CD8-positive, alpha-beta memory T cell (primary cell): ENCODE measurements around the gene GIPR. TPM values are rescaled to one million over a fixed set of nuclear protein-coding genes. Genes with fewer than 3 reads are reported as not detected.
"Not testable (repeated sequence)": the region's sequence is repeated elsewhere in the genome, so short reads cannot be mapped to it uniquely, and the experiment has no call there.

ENCODE experiments used
- CTCF ChIA-PET: fragments of 350-600 bp; sonication (Branson Sonifier 250); formaldehyde crosslinking; loops from one replicate; lab custom pipeline; 2021; ENCODE audit warnings: antibody characterized with exemption; lab: Charles Lee
- POLR2A ChIA-PET: fragments of 350-600 bp; sonication (Branson Sonifier 250); formaldehyde crosslinking; loops from one replicate; lab custom pipeline; 2021; ENCODE audit warnings: antibody characterized with exemption; lab: Charles Lee
- DNase-seq, 5 donors: peaks; one replicate each; pipeline versions ENCODE4 v3.0.0 to v3.0.0-alpha.2; 2020 to 2022; ENCODE audit warnings: mixed read lengths in 1 of 5
- H3K27ac ChIP-seq: one replicate; pipeline ENCODE4 v1.7.0; 2013; ENCODE audit warnings: low read depth, mild to moderate bottlenecking, low read length, moderate library complexity
- H3K27me3 ChIP-seq: 2 replicates; pipeline ENCODE4 v1.7.0; 2013; ENCODE audit warnings: low read length, mild to moderate bottlenecking; ENCODE audit not compliant: insufficient read depth, poor library complexity, severe bottlenecking
- H3K36me3 ChIP-seq: 2 replicates; pipeline ENCODE4 v1.7.0; 2013; ENCODE audit warnings: mild to moderate bottlenecking, low read length, moderate library complexity; ENCODE audit not compliant: insufficient read depth
- H3K4me1 ChIP-seq: 2 replicates; pipeline ENCODE4 v1.7.0; 2013; ENCODE audit warnings: mild to moderate bottlenecking, low read length, moderate library complexity; ENCODE audit not compliant: insufficient read depth
- H3K4me3 ChIP-seq: 2 replicates; pipeline ENCODE4 v1.7.0; 2013; ENCODE audit warnings: mild to moderate bottlenecking, low read length
- H3K9me3 ChIP-seq: 2 replicates; pipeline ENCODE4 v1.7.0; 2013; ENCODE audit warnings: mild to moderate bottlenecking, low read length
- H3K27ac Mint-ChIP-seq, 8 donors: one replicate each; pipeline ENCODE4 v1.8.0; 2020 to 2021; ENCODE audit warnings: mixed read lengths in 8 of 8, mild to moderate bottlenecking in 6 of 8, inconsistent platforms in 3 of 8, moderate library complexity in 3 of 8
- H3K27me3 Mint-ChIP-seq, 2 donors: one replicate each; pipeline ENCODE4 v1.8.0; 2020 to 2021; ENCODE audit warnings: mixed read lengths in 2 of 2, mild to moderate bottlenecking in 1 of 2, moderate library complexity in 1 of 2
- H3K36me3 Mint-ChIP-seq, 3 donors: one replicate each; pipeline ENCODE4 v1.8.0; 2020 to 2021; ENCODE audit warnings: mixed read lengths in 3 of 3, inconsistent platforms in 1 of 3, mild to moderate bottlenecking in 1 of 3
- H3K4me1 Mint-ChIP-seq, 3 donors: one replicate each; pipeline ENCODE4 v1.8.0; 2020 to 2021; ENCODE audit warnings: mixed read lengths in 3 of 3, inconsistent platforms in 1 of 3, mild to moderate bottlenecking in 1 of 3
- H3K4me3 Mint-ChIP-seq, 7 donors: one replicate each; pipeline ENCODE4 v1.8.0; 2020 to 2021; ENCODE audit warnings: mixed read lengths in 7 of 7, mild to moderate bottlenecking in 6 of 7, moderate library complexity in 4 of 7, inconsistent platforms in 2 of 7
- H3K9me3 Mint-ChIP-seq, 5 donors: one replicate each; pipeline ENCODE4 v1.8.0; 2020 to 2022; ENCODE audit warnings: mixed read lengths in 5 of 5, mild to moderate bottlenecking in 3 of 5, moderate library complexity in 2 of 5, inconsistent platforms in 1 of 5
- polyA plus RNA-seq: library from polyadenylated mRNA; unstranded; fragments of 300-500 nt; fragmentation: Illumina TruSeq; gene quantifications from one replicate; pipeline ENCODE4 v1.2.3, GENCODE V29; 2021
- total RNA-seq, 2 experiments: library from RNA; stranded (reverse); gene quantifications; one replicate each; pipeline ENCODE4 v1.2.3, GENCODE V29; 2021

Gene GIPR, protein sequence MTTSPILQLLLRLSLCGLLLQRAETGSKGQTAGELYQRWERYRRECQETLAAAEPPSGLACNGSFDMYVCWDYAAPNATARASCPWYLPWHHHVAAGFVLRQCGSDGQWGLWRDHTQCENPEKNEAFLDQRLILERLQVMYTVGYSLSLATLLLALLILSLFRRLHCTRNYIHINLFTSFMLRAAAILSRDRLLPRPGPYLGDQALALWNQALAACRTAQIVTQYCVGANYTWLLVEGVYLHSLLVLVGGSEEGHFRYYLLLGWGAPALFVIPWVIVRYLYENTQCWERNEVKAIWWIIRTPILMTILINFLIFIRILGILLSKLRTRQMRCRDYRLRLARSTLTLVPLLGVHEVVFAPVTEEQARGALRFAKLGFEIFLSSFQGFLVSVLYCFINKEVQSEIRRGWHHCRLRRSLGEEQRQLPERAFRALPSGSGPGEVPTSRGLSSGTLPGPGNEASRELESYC
- total RNA-seq (1 to 10 TPM; 1.7 to 1.9 TPM), polyA plus RNA-seq (0.21 TPM)

DNA sequence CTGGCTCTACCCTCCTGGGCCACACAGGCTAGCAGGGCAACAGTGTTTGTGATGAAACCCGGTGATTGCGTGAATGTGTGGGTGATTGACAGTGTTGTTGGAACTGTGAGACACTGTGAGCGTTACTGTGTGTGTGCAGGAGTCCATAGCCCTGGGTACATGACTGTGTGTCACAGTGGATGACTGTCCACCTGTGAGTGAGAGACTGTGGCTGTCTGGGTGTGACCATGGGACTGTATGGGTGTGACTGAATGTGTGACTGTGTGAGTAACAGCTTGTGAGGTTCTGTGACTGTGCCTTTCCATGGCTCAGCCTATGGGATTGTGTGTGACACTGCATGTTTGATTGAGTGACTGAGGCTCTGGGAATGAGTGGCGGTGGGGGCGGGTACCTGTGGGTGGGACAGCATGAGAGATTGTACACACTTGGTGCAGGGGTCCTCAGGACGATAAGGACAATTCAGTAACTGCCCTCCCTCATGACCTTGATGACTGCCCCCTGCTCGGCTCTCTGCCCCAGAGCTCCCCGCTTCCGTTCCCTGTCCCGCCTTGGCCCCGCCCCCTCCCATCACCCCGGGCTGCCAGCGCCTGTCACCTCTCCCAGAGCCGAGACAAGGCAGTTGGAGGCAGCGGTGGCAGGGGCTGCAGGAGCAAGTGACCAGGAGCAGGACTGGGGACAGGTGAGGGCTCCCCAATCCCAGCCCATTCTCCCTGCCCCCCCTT lies at the start of gene GIPR:
GIPR (plus strand) TSS at position 602 of the 722 bp plus-strand sequence. CDS start 1,300 bp downstream, outside the sequence.
- H3K27me3 Mint-ChIP-seq: peaks cover 9 to 11% of the 10 kb centered on the region in 2 donors
- POLR2A ChIA-PET: interaction anchor here (1.0 kb wide), 1 partner anchor 22 kb away, joined by 4 read pairs; no protein-coding TSS in a partner anchor
- Histone ChIP-seq H3K4me3 (peak within 1 kb of the TSS; percentile 91), H3K27ac (peak within 1 kb of the TSS; percentile 86), H3K4me1 (peaks cover 20% of the 10 kb centered on the region), H3K27me3 (no peaks in the 10 kb centered on the region), H3K36me3 (no peaks in the 10 kb centered on the region), H3K9me3 (no peaks in the 10 kb centered on the region)
- H3K4me1 Mint-ChIP-seq: peaks cover 24 to 39% (median 27%) of the 10 kb centered on the region in 3 donors
- DNase-seq: peak in 4 of 5 donors; percentile 28 to 74 (median 58)
- H3K36me3 Mint-ChIP-seq: peaks cover 0 to 6% (median 3%) of the 10 kb centered on the region in 3 donors
- peak within 1 kb of the TSS; percentile 87 to 96 (median 92) for H3K4me3 Mint-ChIP-seq
- CTCF ChIA-PET: interaction anchor here (1.3 to 2.1 kb wide), 3 partner anchors 9 to 26 kb away, joined by 3 to 7 read pairs (median 7); partner anchors contain the start of gene QPCTL
- peak within 1 kb of the TSS; percentile 66 to 97 (median 91) for H3K27ac Mint-ChIP-seq
- H3K9me3 Mint-ChIP-seq: no peaks in the 10 kb centered on the region

- ChIA-PET CTCF (no interaction called here), POLR2A (no interaction called here)
- no peaks in the 10 kb centered on the region for H3K27me3 ChIP-seq
- Mint-ChIP-seq H3K9me3 (no peaks in the 10 kb centered on the region), H3K36me3 (peaks cover 0 to 71% (median 17%) of the 10 kb centered on the region in 3 donors), H3K4me1 (peaks cover 2 to 5% (median 3%) of the 10 kb centered on the region in 3 donors), H3K27ac (peak overlapping the region in 1 of 8 donors; percentile 77), H3K27me3 (no peaks in the 10 kb centered on the region), H3K4me3 (no peak overlapping the region)
- no peak overlapping the region for H3K27ac ChIP-seq
- H3K36me3 ChIP-seq: peaks cover 6% of the 10 kb centered on the region
- no peak for DNase-seq
- no peaks in the 10 kb centered on the region for H3K9me3 ChIP-seq
- H3K4me1 ChIP-seq: no peaks in the 10 kb centered on the region
- H3K4me3 ChIP-seq: no peak overlapping the region
Measured at GRCh38 chr19:45621389-45621788, 46.6 kb upstream of the GIPR start.

DNA sequence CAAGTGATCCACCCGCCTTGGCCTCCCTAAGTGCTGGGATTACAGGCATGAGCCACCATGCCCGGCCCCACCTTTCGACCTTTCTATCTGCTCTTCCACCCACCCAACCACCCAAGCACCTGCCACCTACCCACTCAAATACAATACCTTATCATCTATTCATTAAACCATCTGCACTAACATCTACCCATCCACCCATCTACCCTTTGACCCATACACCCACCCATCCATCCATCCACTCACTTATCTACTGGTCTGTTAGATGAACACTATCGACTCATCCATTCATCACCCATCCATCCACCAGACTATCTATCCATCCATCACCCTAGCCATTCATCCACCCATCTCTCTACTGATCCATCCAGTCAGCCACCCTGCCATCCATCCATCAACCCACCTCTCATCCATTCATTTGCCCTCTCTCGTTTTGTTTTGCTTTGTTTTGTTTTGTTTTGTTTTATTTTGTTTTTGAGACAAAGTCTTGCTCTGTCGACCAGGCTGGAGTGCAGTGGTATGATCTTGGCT lies 46.0 kb upstream of the GIPR start:
- ChIA-PET CTCF (no interaction called here), POLR2A (no interaction called here)
- no peak for DNase-seq
- Histone ChIP-seq H3K9me3 (no peaks in the 10 kb centered on the region), H3K36me3 (peaks cover 10% of the 10 kb centered on the region), H3K27me3 (no peaks in the 10 kb centered on the region), H3K4me3 (no peak overlapping the region), H3K4me1 (no peaks in the 10 kb centered on the region), H3K27ac (no peak overlapping the region)
- Mint-ChIP-seq H3K27me3 (no peaks in the 10 kb centered on the region), H3K27ac (peak overlapping the region in 5 of 8 donors; percentile 20 to 77 (median 23)), H3K4me3 (no peak overlapping the region), H3K36me3 (peaks cover 0 to 70% (median 17%) of the 10 kb centered on the region in 3 donors), H3K9me3 (no peaks in the 10 kb centered on the region), H3K4me1 (peaks cover 0 to 5% (median 2%) of the 10 kb centered on the region in 3 donors)

GRCh38 chr19:45623984-45624383 lies 44.0 kb upstream of the GIPR start:
- peaks cover 0 to 5% (median 2%) of the 10 kb centered on the region in 3 donors for H3K4me1 Mint-ChIP-seq
- ChIA-PET CTCF (interaction anchor here (1.0 kb wide), 1 partner anchor 18 kb away, joined by 4 read pairs; no protein-coding TSS in a partner anchor), POLR2A (no interaction called here)
- Histone ChIP-seq H3K9me3 (no peaks in the 10 kb centered on the region), H3K4me3 (no peak overlapping the region), H3K4me1 (no peaks in the 10 kb centered on the region), H3K36me3 (peaks cover 14% of the 10 kb centered on the region), H3K27me3 (no peaks in the 10 kb centered on the region), H3K27ac (no peak overlapping the region)
- H3K9me3 Mint-ChIP-seq: no peaks in the 10 kb centered on the region
- H3K27ac Mint-ChIP-seq: peak overlapping the region in 2 of 8 donors; percentile 2 to 57
- H3K4me3 Mint-ChIP-seq: no peak overlapping the region
- H3K36me3 Mint-ChIP-seq: peaks cover 0 to 67% (median 16%) of the 10 kb centered on the region in 3 donors
- no peak for DNase-seq
- no peaks in the 10 kb centered on the region for H3K27me3 Mint-ChIP-seq

DNA sequence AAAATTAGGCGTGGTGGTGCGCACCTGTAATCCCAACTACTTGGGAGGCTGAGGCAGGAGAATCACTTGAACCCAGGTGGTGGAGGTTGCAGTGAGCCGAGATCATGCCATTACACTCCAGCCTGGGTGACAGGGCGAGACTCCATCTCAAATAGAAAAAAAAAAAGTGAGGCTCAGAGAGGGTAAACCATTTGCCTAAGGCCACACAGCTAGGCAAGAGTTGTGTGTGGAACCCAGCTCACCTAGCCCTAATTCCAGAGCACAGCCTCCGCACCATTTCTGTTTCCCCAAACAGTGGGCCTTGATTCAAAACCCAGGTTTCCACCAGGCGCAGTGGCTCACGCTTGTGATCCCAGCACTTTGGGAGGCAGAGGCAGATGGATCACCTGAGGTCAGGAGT lies 39.8 kb upstream of the GIPR start:
- H3K9me3 ChIP-seq, H3K4me3 Mint-ChIP-seq, H3K27ac Mint-ChIP-seq, H3K27me3 ChIP-seq, H3K4me1 ChIP-seq, POLR2A ChIA-PET, H3K4me3 ChIP-seq, H3K27ac ChIP-seq, H3K4me1 Mint-ChIP-seq, DNase-seq, H3K27me3 Mint-ChIP-seq, H3K9me3 Mint-ChIP-seq: not testable (repeated sequence)
- peaks cover 0 to 54% (median 8%) of the 10 kb centered on the region in 3 donors for H3K36me3 Mint-ChIP-seq
- CTCF ChIA-PET: interaction anchor here (1.7 kb wide), 1 partner anchor 14 kb away, joined by 5 read pairs; no protein-coding TSS in a partner anchor
- peaks cover 14% of the 10 kb centered on the region for H3K36me3 ChIP-seq

GRCh38 chr19:45629704-45630103 lies 38.3 kb upstream of the GIPR start:
- ChIA-PET CTCF (interaction anchor here (1.2 kb wide), 1 partner anchor 22 kb away, joined by 4 read pairs; no protein-coding TSS in a partner anchor), POLR2A (no interaction called here)
- H3K27me3 ChIP-seq: no peaks in the 10 kb centered on the region
- no peaks in the 10 kb centered on the region for H3K4me1 ChIP-seq
- no peaks in the 10 kb centered on the region for H3K9me3 Mint-ChIP-seq
- no peak overlapping the region for H3K27ac ChIP-seq
- H3K4me3 ChIP-seq: no peak overlapping the region
- peaks cover 0 to 2% (median 2%) of the 10 kb centered on the region in 3 donors for H3K4me1 Mint-ChIP-seq
- H3K9me3 ChIP-seq: no peaks in the 10 kb centered on the region
- DNase-seq: no peak
- H3K27me3 Mint-ChIP-seq: peaks cover 0 to under 1% of the 10 kb centered on the region in 2 donors
- H3K36me3 ChIP-seq: peaks cover 14% of the 10 kb centered on the region
- H3K4me3 Mint-ChIP-seq: no peak overlapping the region
- no peak overlapping the region for H3K27ac Mint-ChIP-seq
- peaks cover 0 to 43% (median 0%) of the 10 kb centered on the region in 3 donors for H3K36me3 Mint-ChIP-seq

GRCh38 chr19:45630463-45630862 lies 37.6 kb upstream of the GIPR start:
- no peak overlapping the region for H3K27ac Mint-ChIP-seq
- Histone ChIP-seq H3K4me3 (no peak overlapping the region), H3K27me3 (no peaks in the 10 kb centered on the region), H3K27ac (no peak overlapping the region), H3K36me3 (peaks cover 14% of the 10 kb centered on the region), H3K9me3 (no peaks in the 10 kb centered on the region), H3K4me1 (no peaks in the 10 kb centered on the region)
- H3K27me3 Mint-ChIP-seq: peaks cover 0 to 2% of the 10 kb centered on the region in 2 donors
- H3K4me3 Mint-ChIP-seq: no peak overlapping the region
- no peak for DNase-seq
- peaks cover 0 to 2% (median 2%) of the 10 kb centered on the region in 3 donors for H3K4me1 Mint-ChIP-seq
- ChIA-PET POLR2A (interaction anchor here (0.6 kb wide), 1 partner anchor 226 kb away, joined by 6 read pairs; no protein-coding TSS in a partner anchor), CTCF (interaction anchor here (0.9 to 1.6 kb wide), 4 partner anchors 12 to 191 kb away, joined by 3 to 10 read pairs (median 4); no protein-coding TSS in a partner anchor)
- H3K9me3 Mint-ChIP-seq: no peaks in the 10 kb centered on the region
- H3K36me3 Mint-ChIP-seq: peaks cover 0 to 38% (median 0%) of the 10 kb centered on the region in 3 donors
